Medulla oblongata (tissue), 1 donor: ENCODE results near the gene CIZ1.
"Not testable (repeated sequence)": the region's sequence is repeated elsewhere in the genome, so short reads cannot be mapped to it uniquely, and the experiment has no call there.

Experiments used
- DNase-seq: peaks from one replicate; pipeline ENCODE4 v3.0.0-alpha.2; 2015; ENCODE audit errors: extremely low spot score

The CIZ1 gene

GRCh38 chr9:128145536-128145935 lies 45.8 kb downstream of the CIZ1 start:
- no peak for DNase-seq

GRCh38 chr9:128144239-128145181 lies 46.9 kb downstream of the CIZ1 start:
- no peak for DNase-seq

DNA sequence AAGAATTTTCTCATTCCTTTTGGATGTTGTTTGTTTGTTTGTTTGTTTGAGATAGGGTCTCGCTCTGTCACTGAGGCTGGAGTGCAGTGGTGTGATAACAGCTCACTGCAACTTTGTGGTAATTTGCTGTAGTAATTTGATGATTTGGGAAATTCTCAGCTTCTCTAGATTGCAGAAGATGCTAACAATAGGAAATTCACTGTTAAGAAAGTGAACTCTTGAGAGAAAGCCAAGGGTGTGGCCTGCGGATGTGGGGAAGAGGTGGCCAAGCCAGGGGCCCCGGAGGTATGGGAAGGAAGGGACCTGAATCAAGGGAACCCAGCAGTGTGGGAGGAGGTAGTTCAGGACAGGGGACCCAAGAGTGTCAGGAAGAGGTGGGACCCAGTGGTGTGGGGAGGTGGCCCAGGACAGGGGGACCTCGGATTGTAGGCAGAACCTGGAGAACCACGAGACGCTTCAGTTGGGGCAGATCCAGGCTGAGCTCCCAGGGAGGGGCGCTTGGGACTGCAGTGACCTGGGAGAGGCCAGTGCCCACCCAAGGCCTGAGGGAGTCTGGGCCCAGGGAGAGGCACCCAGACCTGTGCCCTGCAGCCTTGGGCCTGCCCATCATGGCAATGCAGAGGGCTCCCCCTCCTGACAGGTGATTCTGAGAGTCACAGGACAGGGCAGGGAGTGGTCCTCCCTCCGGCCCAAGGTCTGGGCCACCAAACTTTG lies 47.7 kb downstream of the CIZ1 start:
- no peak for DNase-seq

DNA sequence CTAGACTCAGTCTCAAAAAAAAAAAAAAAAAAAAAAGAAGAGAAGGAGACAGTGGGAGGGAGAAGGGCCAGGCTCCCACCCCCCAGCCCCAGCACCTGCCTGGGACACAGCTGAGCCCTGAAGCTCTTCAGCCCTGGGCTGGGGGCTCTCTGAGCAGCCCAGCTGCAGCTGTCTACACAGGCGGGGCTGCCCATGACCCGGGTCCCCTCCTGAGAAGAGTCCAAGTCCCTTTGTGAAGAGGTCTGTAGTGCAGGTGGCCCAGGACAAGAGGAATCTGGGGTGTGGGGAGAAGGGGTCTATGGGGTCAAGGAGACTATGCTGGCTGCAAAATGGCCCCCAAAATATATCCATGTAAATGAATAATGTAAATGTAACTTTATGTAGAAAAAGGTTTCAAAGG lies 48.8 kb downstream of the CIZ1 start:
- no peak for DNase-seq

DNA sequence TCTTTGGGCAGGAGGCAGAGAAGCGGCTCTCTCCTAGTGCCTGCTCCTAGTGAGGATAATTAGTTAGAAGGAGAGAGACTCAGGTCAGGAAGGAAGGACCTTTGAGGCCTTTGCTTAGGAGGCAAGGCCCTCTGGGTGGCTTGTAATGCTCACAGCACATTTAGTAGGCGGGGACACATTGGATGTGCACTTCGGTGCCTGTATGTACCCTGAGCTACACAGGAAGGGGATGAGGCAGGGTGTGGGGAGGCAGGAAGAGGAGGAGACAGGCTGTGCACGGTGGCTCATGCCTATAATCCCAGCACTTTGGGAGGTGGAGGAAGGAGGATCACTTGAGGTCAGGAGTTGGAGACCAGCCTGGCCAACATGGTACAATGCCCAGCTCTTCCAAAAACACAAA lies 49.3 kb downstream of the CIZ1 start:
- no peak for DNase-seq

DNA sequence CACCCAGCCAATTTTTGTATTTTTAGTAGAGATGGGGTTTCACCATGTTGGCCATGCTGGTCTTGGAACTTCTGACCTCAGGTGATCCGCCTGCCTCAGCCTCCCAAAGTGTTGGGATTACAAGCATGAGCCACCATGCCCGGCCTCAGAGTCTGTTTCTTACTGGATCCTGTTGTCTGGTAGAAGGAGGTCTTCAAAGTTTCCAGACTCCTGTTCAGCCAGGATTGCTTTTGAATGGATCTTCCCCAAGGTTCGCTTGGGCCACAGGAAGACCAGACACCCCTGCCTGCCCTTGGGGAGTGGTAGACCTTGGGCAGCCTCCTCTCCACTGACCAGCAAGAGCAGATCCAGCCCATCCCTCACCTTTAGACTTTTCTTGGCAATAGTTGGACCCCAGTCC lies 49.8 kb downstream of the CIZ1 start:
- DNase-seq, result no peak

DNA sequence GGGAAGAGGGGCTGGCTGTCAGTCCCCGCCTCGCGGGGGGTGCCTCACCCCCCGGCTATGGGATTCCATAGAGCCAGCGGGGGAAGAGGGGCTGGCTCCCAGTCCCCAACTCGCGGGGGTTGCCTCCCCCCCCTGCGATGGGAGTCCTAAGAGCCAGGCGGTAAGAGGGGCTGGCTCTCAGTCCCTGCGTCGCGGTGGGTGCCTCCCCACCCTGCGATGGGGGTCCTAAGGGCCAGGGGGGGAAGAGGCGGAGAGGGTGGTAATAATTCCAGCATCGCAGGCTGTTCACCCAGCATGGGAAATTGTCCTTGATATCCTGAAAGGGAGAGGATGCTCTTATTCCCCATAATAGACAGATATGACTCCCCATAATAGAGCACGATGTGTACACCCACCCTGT lies 51.8 kb downstream of the CIZ1 start:
- DNase-seq, result no peak

DNA sequence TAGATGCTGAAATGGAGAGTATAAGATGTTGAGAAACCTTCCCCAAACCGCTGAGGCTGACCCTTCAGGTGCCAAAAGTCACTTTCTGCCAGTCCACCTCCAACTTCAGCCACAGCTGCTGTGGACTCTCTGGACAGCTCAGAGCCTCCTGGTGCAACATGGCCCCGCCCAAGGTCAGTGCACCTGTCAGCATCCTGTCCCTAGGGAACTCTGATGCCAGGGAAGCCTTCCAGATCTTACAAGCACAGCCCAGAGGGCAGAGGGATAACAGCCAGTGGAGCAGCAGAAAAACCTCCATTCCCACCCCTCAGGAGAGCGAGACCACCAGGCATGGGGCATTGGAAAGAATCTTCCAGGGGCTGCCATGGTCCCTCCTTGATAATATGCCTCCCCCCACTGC lies 53.4 kb downstream of the CIZ1 start:
- DNase-seq, result no peak

GRCh38 chr9:128136816-128137793 lies 54.3 kb downstream of the CIZ1 start:
- DNase-seq, result no peak

GRCh38 chr9:128135561-128135960 lies 55.8 kb downstream of the CIZ1 start:
- DNase-seq, result not testable (repeated sequence)

DNA sequence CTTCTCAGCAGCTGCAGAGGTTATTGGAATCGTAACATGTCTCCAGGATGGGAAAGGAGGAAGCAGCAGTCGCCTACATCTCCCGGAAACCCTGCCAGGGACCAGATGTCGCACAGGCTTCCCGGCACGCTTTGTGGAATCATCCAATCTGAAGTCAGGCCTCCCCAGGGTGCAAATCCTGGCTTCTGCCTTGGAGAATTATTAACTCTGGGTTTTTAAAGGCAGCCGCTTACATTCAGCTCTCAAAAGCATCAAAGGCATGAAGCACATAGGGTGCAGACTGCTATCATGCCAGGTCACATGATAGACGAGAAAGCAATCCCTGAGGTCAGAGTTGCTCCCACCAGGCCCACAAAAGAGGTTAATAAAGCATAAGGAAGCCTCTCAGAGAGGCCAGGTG lies 59.2 kb downstream of the CIZ1 start:
- not testable (repeated sequence) for DNase-seq

DNA sequence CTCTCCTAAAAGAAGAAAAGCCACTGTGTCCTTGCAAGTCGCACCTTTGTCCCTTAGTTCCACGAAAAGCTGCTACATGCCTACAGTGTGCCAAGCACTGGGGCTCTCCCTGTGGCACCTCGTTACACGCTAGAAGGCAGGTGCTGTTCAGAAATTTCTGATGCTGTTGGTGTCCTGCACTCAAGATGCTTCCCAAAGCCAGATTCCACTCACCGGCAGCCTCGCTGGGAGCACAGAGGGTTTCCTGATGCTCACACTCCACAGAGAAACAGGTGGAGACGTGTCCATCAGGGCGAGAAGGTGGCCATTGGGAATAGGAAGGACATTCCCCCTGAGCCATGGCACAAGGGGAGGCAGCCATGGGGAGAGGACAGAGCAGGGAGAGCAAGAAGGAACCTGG lies 60.0 kb downstream of the CIZ1 start:
- not testable (repeated sequence) for DNase-seq

DNA sequence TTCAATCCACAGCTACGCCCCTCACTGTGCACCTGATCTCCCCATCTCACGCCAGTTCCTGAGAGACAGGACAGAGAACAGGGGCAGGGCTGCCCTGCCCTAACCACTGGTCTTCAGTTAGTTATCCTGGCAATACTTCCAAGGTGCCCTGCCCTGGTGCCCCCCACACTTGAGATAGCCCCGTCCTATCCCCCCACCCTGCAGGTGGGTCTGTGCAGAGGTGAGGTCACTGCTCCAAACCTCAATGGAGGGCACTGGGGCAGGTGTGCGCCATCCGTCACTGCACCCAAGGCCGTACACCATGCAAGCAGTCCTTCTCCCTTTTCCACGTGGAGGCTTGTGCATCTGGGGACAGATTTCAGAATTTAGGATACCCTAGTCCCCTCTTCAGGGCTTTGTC lies 60.7 kb downstream of the CIZ1 start:
- DNase-seq, result not testable (repeated sequence)

- not testable (repeated sequence) for DNase-seq
Observed at GRCh38 chr9:128129976-128130590, 61.3 kb downstream of the CIZ1 start.

DNA sequence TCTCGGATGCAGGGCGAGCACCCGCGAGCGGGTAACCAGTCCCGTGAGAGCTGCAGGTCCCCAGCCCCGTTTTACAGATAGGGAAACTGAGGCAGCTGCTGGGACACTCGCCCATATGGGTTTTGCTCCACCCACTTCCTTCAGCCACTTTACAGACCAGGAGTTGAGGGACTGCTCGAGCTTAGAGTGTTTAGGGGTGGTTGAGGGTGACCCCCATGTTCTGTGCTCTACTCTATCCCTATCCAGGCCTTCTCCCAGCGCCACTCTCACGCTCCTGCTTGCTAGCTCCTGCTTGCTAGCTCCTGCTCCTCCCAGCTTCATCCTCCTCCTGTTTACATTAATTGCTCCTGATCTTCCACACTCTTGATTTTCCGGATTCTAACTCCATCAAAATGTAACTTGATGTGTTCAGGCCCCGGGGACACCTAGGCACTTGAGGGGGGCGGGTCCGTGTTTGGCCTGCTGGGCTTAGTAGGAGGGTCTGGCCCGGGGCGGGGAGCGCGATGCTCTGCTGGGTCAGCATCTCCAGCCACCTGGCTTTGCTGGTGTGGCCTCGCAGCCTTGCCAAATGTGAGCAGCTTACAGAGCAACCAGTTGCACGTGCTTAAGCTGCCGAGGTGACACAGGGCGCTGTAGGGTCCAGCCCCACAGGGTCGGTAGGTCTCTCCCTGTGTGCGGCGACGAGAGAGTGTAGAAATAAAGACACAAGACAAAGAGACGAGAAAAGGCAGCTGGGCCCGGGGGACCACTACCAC lies 62.4 kb downstream of the CIZ1 start:
- no peak for DNase-seq

DNA sequence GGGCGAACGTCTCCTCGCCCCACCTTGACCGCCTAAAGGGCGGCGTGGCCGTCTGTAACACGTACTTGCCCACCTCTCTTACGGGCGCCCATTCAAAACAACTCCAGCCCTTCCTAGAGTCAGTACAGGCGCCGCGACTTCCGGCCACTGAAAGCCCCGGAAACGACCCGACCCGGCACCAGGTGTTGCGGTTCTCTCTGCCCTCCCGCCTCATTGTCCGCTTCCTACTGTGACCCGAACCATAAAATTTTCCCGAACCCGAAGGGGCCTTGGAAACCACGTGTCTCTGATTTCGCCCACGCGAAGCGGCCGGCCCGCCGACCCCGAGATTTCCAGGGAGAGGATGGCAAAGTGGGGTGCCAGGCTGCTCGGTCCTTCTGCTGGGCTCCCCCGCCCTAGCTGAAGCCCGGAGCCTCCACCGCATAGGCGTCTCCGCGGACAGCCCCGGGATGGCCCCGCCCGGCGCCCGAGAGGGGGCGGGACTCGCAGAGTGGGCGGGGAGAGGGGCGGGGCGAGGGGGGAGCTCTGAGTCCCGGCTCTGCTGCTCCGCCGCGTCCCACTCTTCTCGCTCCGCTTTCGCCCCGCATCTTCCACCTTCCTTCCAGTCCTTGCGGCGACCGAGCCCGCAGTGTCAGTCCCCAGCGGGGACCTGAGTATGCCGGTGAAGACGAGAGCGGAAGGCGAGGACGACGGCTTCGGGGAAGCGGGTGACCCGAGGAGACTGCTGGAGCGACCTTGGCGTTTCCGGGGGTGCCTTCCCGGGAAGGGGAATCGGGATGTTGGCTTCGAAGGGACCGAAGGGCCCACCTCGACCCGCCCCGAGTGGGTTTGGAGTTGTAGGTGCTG lies 63.2 kb downstream of the CIZ1 start:
- DNase-seq, result peak; percentile 93

DNA sequence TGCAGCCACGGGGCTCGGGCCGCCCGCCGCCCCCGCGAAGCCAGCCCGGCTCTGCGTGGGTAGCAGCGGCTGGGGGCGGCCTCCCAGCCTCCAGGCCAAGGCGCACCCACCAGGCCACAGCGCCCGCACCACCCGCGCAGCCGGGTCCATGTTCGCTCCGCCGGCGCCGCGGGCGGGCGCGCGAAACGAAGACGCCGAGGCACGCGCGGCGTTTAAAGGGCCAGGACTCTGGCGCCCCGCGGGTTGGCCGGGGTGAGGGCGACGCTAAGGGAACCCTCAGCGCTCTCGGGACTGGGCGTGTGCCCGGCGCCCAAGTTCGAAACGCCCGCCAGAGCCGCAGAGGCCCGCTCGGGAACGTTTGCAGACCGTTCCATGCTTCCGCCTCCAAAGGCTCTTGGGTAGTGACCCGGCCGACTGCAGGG lies 63.8 kb downstream of the CIZ1 start, which contains the start of gene PTGES2:
TSS of gene PTGES2 (minus strand) at position 162 of the 422 bp plus-strand sequence. CDS start at position 150, 12 bp downstream.
- DNase-seq, result peak; percentile 91

DNA sequence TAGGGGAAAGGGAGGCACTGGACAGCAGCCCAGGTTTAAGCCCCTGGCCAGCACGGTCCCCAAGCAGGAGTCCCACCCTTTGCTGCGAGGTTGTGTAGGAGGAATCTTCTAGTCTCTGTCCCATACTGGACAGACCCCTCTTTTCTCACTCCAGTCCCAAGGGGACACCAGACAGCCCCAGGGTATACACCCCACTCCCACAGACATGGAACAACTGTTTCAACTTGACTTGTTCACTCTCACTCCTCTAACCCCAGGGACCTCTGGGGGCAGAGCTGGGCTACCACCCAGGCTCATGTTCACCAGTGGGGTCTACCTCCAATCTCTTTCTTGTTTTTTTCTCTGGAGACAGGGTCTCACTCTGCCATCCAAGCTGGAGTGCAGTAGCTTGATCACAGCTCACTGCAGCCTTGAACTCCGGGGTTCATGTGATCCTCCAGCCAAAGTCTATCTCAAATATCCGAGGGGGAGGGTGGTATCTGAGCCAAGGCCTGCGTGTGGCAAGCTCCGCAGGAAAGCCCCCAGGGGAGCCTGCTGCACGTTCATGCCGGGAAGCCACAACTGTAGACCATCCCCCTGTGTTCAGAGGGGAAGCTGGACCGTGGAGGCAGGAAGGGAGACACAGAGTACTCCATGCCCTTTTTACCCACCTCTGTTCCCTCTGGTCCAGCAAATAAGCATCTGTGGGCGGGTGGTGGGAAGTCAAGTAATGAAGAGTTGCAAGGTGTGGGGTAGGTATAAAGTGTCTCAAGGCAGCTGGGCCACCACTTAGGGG lies 65.6 kb downstream of the CIZ1 start:
- no peak for DNase-seq
